Activated T-cell treated with anti-CD3 and anti-CD28 coated beads, Interleukin-2, amount 50 U/mL, for 24 hours (primary cell): ENCODE measurements around the gene WDR81.
A peak's percentile ranks its signal among the peaks of the same experiment; 100 is the strongest.
"Not testable (repeated sequence)": the region's sequence is repeated elsewhere in the genome, so short reads cannot be mapped to it uniquely, and the experiment has no call there.

Source experiments
- DNase-seq: peaks from one replicate; pipeline ENCODE4 v3.0.0-alpha.2; 2020
- H3K27ac Mint-ChIP-seq: 2 replicates; pipeline ENCODE4 v1.8.0; 2020; ENCODE audit warnings: mild to moderate bottlenecking, mixed read lengths
- H3K27me3 Mint-ChIP-seq: 2 replicates; pipeline ENCODE4 v1.8.0; 2020; ENCODE audit warnings: mixed read lengths
- H3K36me3 Mint-ChIP-seq: 2 replicates; pipeline ENCODE4 v1.8.0; 2020; ENCODE audit warnings: low read depth, mixed read lengths
- H3K4me1 Mint-ChIP-seq: 2 replicates; pipeline ENCODE4 v1.8.0; 2020; ENCODE audit warnings: low read depth, mixed read lengths
- H3K4me3 Mint-ChIP-seq: 2 replicates; pipeline ENCODE4 v1.8.0; 2020; ENCODE audit warnings: mild to moderate bottlenecking, moderate library complexity, mixed read lengths
- H3K9me3 Mint-ChIP-seq: 2 replicates; pipeline ENCODE4 v1.8.0; 2020; ENCODE audit warnings: mixed read lengths

WDR81 gene

DNA sequence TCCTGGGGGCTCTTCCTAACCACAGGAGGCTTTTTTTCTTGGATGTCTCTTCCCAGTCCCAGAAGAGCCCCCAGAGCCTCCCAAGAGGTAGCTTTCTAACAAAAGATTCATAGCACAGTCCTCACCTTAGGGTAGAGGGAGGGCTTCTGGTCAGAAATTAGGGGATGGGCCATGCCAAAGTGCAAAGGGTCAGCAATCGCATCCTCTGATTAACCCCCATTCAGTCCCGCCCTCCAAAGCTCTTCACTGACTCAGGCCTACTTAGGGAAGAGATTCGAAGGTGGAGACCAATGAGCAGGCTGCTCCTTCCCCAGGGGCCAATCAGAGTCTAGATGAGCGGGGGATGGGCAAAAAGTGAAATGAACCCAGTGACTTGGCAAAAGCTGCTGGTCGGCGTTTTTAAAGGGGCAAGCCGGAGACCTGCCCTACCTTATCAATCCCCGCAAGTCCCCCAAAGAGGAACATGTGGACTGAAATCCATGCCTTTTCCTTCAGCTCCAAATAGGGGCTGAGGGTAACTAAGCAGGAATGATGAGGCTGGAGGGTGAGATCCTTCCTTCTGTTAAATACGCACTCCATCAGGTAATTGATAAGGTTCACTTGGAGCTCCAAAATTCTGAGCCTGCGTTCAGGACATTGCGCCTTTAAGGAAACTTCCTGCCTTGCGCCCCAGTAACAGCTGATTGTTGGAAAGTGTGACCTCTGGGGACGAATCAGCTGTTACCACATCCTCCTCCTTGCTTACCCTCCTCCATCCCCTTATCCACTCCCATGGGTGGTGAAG is 7.4 kb upstream of the WDR81 start:
- H3K36me3 Mint-ChIP-seq, result peaks cover 9% of the 10 kb centered on the region
- H3K27ac Mint-ChIP-seq, result peak overlapping the region; percentile 100
- H3K27me3 Mint-ChIP-seq, result peaks cover 5% of the 10 kb centered on the region
- H3K4me1 Mint-ChIP-seq, result peaks cover 28% of the 10 kb centered on the region
- H3K9me3 Mint-ChIP-seq, result no peaks in the 10 kb centered on the region
- DNase-seq, result peak; percentile 82
- H3K4me3 Mint-ChIP-seq, result peak overlapping the region; percentile 92

DNA sequence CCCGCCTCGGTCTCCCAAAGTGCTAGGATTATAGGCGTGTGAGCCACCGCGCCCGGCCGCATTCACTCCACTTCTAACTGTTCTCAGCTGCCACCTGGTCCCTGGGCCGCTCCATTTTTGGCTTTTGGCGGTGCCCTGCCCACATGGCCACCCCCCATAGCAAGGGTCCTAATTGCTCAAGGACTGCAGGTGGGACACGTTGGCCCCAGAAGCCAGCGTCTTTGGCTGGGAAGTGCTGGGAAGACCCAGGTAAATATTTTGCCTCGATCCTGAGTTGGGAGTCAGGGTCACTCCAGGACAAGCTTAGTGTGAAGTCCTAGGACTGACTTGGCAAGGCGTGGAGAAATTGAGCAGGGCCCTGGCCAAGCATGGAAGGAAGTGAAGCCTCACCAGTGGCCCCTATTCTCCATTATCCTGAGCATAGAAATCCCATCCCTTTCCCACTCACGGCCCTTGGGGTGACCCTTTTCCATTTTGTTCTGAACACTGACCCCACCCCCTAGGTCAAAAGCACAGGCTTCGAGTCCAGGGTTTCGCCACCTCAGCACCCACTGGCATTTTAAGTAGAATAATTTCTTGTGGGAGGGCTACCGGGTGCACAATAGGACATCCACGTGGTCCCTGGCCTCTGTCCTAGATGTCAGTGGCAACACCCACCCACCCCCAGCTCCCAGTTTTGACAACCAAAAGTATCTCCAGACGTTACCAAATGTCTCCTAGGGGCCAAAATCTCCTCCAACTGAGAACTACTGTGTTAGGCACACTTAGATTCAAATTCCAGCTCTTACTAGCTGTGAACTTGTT is 5.9 kb upstream of the WDR81 start:
- H3K36me3 Mint-ChIP-seq, result peaks cover 6% of the 10 kb centered on the region
- peak overlapping the region; percentile 92 for H3K4me3 Mint-ChIP-seq
- peaks cover 5% of the 10 kb centered on the region for H3K27me3 Mint-ChIP-seq
- no peaks in the 10 kb centered on the region for H3K9me3 Mint-ChIP-seq
- peak overlapping the region; percentile 100 for H3K27ac Mint-ChIP-seq
- DNase-seq, result no peak
- peaks cover 35% of the 10 kb centered on the region for H3K4me1 Mint-ChIP-seq

DNA sequence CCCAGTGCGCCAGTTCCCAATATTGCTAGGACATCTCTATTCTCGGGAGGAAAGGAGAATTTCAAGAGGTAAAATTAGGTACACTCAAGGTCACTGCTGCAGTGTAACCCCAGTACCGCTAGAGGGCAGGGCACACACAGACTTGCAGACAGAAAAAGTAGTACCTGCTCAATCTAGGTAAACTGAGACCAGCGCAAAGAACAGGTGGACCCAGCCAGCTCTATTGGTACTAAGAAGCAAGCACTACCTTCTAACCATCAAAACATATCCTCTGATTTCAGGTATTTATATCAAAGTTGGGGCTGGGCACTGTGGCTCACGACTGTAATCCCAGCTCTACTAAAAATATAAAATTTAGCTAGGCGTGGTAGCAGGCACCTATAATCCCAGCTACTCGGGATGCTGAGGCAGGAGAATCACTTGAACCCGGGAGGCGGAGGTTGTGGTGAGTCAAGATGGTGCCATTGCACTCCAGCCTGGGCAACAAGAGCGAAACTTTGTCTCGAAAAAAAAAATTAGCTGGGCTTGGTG is 3.6 kb upstream of the WDR81 start:
- Mint-ChIP-seq H3K4me3 (no peak overlapping the region), H3K9me3 (no peaks in the 10 kb centered on the region), H3K27me3 (no peaks in the 10 kb centered on the region), H3K27ac (peak overlapping the region; percentile 72), H3K4me1 (peaks cover 41% of the 10 kb centered on the region), H3K36me3 (peaks cover 10% of the 10 kb centered on the region)
- DNase-seq, result peak; percentile 80

DNA sequence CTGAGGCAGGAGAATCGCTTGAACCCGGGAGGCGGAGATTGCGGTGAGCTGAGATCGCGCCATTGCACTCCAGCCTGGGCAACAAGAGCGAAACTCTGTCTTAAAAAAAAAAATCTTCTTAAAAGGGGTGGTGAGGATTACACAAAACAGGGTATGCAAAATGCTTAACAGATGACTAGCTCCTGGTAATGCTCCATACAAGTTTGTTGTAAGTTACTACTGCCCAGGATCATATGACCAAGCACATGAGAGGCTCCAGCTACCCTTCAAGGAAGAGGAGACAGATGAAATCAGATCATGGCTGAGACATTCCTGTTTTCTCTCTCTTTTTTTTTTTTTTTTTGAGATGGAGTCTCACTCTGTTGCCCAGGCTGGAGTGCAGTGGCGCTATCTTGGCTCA is 2.5 kb upstream of the WDR81 start:
- DNase-seq, H3K27ac Mint-ChIP-seq, H3K27me3 Mint-ChIP-seq, H3K4me3 Mint-ChIP-seq, H3K36me3 Mint-ChIP-seq, H3K9me3 Mint-ChIP-seq: not testable (repeated sequence)
- H3K4me1 Mint-ChIP-seq, result peaks cover 41% of the 10 kb centered on the region

DNA sequence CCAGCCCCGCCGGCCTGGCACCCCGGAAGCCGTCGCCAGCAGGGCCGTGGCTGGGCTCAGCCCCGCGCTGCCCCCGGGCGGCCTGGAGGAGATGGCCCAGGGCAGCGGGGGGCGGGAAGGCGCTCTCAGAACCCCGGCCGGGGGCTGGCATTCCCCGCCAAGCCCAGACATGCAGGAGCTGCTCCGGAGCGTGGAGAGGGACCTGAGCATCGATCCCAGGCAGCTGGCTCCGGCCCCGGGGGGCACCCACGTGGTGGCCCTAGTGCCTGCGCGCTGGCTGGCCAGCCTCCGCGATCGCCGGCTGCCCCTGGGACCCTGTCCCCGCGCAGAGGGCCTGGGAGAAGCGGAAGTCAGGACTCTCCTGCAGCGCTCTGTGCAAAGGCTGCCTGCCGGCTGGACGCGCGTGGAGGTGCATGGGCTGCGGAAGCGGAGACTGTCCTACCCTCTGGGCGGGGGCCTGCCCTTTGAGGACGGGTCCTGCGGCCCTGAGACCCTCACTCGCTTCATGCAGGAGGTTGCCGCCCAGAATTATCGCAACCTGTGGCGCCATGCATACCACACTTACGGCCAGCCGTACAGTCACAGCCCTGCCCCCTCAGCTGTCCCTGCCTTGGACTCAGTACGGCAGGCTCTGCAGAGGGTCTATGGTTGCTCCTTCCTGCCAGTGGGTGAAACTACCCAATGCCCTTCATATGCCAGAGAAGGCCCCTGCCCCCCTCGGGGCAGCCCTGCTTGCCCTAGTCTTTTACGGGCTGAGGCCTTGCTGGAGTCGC is 551 bp downstream of the WDR81 start:
- no peak for DNase-seq
- H3K36me3 Mint-ChIP-seq, result peaks cover 34% of the 10 kb centered on the region
- no peaks in the 10 kb centered on the region for H3K9me3 Mint-ChIP-seq

DNA sequence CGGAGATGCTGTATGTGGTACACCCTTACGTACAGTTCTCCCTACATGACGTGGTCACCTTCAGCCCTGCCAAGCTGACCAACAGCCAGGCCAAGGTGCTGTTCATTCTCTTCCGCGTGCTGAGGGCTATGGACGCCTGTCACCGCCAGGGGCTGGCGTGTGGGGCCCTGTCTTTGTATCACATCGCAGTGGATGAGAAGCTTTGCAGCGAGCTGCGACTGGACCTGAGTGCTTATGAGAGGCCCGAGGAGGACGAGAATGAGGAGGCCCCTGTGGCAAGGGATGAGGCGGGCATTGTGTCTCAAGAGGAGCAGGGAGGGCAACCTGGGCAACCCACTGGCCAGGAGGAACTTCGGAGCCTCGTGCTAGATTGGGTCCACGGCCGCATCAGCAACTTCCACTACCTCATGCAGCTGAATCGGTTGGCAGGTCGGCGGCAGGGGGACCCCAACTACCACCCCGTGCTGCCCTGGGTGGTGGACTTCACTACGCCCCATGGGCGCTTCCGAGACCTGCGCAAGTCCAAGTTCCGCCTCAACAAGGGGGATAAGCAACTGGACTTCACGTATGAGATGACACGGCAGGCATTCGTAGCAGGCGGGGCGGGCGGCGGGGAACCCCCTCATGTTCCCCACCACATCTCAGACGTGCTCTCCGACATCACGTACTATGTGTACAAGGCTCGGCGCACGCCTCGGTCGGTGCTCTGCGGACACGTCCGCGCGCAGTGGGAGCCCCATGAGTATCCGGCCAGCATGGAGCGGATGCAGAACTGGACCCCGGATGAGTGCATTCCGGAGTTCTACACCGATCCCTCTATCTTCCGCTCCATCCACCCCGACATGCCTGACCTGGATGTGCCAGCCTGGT is 1.4 kb downstream of the WDR81 start:
- no peaks in the 10 kb centered on the region for H3K27me3 Mint-ChIP-seq
- peaks cover 37% of the 10 kb centered on the region for H3K36me3 Mint-ChIP-seq
- H3K9me3 Mint-ChIP-seq, result no peaks in the 10 kb centered on the region
- peak overlapping the region; percentile 77 for H3K4me3 Mint-ChIP-seq
- H3K4me1 Mint-ChIP-seq, result peaks cover 45% of the 10 kb centered on the region
- DNase-seq, result no peak
- peak overlapping the region; percentile 80 for H3K27ac Mint-ChIP-seq

More for the DNA sequence above, 551 bp downstream of the WDR81 start:
- peaks cover 48% of the 10 kb centered on the region for H3K4me1 Mint-ChIP-seq
- peak overlapping the region; percentile 77 for H3K4me3 Mint-ChIP-seq
- H3K27me3 Mint-ChIP-seq, result no peaks in the 10 kb centered on the region
- peak overlapping the region; percentile 80 for H3K27ac Mint-ChIP-seq

DNA sequence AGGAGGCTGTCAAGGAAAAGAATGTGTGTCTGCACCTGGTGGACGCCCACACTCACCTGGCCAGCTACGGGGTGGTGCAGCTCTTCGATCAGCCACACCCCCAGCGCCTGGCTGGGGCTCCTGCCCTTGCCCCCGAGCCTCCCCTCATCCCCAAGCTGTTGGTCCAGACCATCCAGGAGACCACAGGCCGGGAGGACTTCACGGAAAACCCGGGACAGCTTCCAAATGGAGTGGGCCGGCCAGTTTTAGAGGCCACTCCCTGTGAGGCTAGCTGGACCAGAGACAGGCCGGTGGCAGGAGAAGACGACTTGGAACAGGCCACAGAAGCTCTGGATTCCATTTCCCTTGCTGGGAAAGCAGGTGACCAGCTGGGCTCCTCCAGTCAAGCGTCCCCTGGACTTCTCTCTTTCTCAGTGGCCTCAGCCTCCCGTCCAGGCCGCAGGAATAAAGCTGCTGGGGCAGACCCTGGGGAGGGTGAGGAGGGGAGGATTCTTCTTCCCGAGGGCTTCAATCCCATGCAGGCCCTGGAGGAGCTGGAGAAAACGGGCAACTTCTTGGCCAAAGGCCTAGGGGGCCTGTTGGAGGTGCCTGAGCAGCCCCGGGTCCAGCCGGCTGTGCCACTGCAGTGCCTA is 2.2 kb downstream of the WDR81 start:
- no peaks in the 10 kb centered on the region for H3K27me3 Mint-ChIP-seq
- H3K4me3 Mint-ChIP-seq, result no peak overlapping the region
- H3K36me3 Mint-ChIP-seq, result peaks cover 42% of the 10 kb centered on the region
- no peaks in the 10 kb centered on the region for H3K9me3 Mint-ChIP-seq
- DNase-seq, result no peak
- peaks cover 44% of the 10 kb centered on the region for H3K4me1 Mint-ChIP-seq
- H3K27ac Mint-ChIP-seq, result no peak overlapping the region

DNA sequence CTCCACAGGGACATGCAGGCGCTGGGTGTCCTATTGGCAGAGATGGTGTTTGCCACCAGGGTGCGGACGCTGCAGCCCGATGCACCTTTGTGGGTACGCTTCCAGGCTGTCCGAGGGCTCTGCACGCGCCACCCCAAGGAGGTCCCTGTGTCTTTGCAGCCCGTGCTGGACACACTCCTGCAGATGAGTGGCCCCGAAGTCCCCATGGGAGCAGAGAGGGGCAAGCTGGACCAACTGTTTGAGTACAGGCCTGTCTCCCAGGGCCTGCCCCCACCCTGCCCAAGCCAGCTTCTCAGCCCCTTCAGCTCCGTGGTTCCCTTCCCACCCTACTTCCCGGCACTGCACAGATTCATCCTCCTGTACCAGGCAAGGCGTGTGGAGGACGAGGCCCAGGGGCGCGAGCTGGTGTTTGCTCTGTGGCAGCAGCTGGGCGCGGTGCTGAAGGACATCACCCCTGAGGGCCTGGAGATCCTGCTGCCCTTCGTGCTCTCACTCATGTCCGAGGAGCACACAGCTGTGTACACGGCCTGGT is 2.8 kb downstream of the WDR81 start:
- Mint-ChIP-seq H3K4me1 (peaks cover 44% of the 10 kb centered on the region), H3K36me3 (peaks cover 44% of the 10 kb centered on the region)

DNA sequence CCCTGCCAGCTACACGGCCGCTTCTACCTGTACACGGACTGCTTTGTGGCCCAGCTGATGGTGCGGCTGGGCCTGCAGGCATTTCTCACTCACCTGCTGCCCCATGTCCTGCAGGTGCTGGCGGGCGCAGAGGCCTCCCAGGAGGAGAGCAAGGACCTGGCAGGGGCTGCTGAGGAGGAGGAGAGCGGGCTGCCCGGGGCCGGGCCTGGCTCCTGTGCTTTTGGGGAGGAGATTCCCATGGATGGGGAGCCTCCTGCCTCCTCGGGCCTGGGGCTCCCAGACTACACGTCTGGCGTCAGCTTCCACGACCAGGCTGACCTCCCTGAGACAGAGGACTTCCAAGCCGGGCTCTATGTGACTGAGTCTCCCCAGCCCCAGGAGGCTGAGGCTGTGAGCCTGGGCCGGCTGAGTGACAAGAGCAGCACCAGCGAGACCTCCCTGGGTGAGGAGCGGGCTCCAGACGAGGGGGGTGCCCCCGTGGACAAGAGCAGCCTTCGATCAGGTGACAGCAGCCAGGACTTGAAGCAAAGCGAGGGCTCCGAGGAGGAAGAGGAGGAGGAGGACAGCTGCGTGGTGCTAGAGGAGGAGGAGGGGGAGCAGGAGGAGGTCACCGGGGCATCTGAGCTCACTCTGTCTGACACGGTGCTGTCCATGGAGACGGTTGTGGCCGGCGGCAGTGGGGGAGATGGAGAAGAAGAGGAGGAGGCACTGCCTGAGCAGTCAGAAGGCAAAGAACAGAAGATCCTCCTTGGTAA is 3.5 kb downstream of the WDR81 start:
- Mint-ChIP-seq H3K4me3 (no peak overlapping the region), H3K4me1 (peaks cover 39% of the 10 kb centered on the region), H3K36me3 (peaks cover 46% of the 10 kb centered on the region), H3K27me3 (no peaks in the 10 kb centered on the region), H3K9me3 (no peaks in the 10 kb centered on the region), H3K27ac (no peak overlapping the region)
- DNase-seq, result no peak

More for the DNA sequence above, 2.8 kb downstream of the WDR81 start:
- Mint-ChIP-seq H3K27me3 (no peaks in the 10 kb centered on the region), H3K27ac (no peak overlapping the region), H3K9me3 (no peaks in the 10 kb centered on the region), H3K4me3 (no peak overlapping the region)
- DNase-seq, result no peak

DNA sequence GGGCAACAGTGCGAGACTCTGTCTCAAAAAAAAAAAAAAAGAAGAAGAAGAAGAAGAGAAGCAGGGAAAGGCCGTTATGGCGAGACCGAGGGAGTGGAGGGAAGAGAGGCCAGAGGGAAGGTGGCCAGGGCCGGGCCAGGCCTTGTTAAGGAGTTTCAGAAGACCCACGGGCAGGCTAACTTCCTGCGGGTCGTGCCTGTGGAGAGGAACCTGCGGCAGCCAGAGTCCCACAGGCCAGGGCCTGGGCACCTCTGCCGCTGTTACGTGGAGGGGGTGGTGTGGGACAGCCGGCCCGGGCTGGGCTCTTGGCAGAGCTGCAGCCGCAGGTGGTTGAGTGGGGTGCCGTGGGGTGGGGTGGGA is 5.4 kb downstream of the WDR81 start:
- peaks cover 62% of the 10 kb centered on the region for H3K36me3 Mint-ChIP-seq
- no peaks in the 10 kb centered on the region for H3K9me3 Mint-ChIP-seq
- DNase-seq, result no peak
- H3K27ac Mint-ChIP-seq, result peak overlapping the region; percentile 10
- no peak overlapping the region for H3K4me3 Mint-ChIP-seq
- no peaks in the 10 kb centered on the region for H3K27me3 Mint-ChIP-seq
- peaks cover 31% of the 10 kb centered on the region for H3K4me1 Mint-ChIP-seq

DNA sequence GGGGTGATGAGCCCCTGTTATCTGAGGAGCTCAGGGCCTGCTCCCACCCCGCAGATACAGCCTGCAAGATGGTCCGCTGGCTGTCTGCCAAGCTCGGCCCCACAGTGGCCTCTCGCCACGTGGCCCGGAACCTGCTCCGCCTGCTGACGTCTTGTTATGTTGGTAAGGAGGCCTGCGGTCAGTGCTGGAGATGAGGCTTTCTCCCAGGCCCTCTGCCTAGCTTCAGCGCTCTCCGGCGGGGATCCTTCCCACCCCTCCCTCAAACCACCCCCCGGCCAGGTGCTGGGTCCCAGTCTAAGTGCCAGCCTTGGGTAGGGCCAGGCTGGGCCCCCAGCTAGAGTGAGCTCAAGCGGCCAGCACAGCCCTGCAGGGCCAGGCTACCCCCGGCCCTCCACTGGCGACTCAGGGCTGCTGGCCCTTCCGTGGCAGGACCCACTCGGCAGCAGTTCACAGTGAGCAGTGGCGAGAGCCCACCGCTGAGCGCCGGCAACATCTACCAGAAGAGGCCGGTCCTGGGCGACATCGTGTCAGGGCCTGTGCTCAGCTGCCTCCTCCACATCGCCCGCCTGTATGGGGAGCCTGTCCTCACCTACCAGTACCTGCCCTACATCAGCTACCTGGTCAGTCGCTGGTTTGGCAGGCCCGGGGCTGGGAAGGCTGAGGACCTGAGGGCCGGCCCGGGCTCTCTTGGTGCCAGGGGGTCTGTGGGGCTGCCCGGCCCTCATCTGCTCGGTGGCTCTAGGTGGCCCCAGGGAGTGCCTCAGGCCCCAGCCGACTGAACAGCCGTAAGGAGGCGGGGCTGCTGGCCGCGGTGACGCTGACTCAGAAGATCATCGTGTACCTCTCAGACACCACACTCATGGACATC is 6.1 kb downstream of the WDR81 start:
- H3K9me3 Mint-ChIP-seq, result no peaks in the 10 kb centered on the region
- no peak overlapping the region for H3K4me3 Mint-ChIP-seq
- no peak overlapping the region for H3K27ac Mint-ChIP-seq
- H3K27me3 Mint-ChIP-seq, result no peaks in the 10 kb centered on the region
- H3K36me3 Mint-ChIP-seq, result peaks cover 60% of the 10 kb centered on the region
- peaks cover 27% of the 10 kb centered on the region for H3K4me1 Mint-ChIP-seq
- no peak for DNase-seq

DNA sequence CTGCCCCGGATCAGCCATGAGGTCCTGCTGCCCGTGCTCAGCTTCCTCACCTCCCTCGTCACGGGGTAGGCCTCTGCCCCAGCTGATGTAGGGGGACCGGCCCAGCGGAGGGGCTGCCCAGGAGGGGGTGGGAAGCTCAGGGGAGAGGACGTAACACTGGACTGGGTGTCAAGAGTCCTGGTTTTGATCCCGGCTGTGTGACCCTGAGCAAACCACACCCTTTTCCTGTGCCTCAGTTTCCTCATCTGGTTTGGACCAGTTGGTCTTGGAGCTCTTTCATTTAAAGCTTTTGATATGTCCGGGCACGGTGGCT is 6.6 kb downstream of the WDR81 start:
- Mint-ChIP-seq H3K36me3 (peaks cover 61% of the 10 kb centered on the region), H3K27ac (no peak overlapping the region)
- no peak for DNase-seq

More for the DNA sequence above, 6.6 kb downstream of the WDR81 start:
- H3K9me3 Mint-ChIP-seq, result no peaks in the 10 kb centered on the region
- H3K4me3 Mint-ChIP-seq, result no peak overlapping the region
- peaks cover 24% of the 10 kb centered on the region for H3K4me1 Mint-ChIP-seq
- no peaks in the 10 kb centered on the region for H3K27me3 Mint-ChIP-seq
